ENCODE measurements around the gene PAPPA2. TPM values are rescaled to one million over a fixed set of nuclear protein-coding genes. Genes with fewer than 3 reads are reported as not detected.
"Not testable (repeated sequence)": the region's sequence is repeated elsewhere in the genome, so short reads cannot be mapped to it uniquely, and the experiment has no call there.

PAPPA2 gene
- total RNA-seq, 1 experiment from 2014 or later, result 1.2 TPM

DNA sequence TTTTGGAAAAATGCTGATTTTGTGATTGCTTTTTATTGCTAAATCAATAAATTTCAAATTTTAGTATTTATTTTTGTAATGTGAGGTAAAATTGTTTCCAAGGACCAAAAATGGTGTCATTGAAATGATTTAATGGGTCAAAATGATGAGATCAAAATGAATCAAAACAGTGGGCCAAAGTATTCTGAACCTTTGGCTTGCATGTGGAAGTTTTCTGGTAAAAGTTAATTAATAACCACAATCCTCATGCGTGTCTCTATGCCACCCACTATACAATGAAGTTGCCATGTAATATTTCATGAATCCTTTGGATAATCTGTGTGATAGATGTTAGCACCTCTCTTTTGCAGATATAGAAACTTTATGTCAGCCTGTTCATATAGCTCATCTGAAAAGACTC lies 83.8 kb downstream of the PAPPA2 start:
- Histone ChIP-seq H3K36me3 (no peaks in the 10 kb centered on the region), H3K9me3 (replicated peaks) (no peaks in the 10 kb centered on the region), H3K4me3 (no peak overlapping the region), H3K27ac (no peak overlapping the region), H3K27me3 (replicated peaks) (no peaks in the 10 kb centered on the region), H3K4me1 (replicated peaks) (no peaks in the 10 kb centered on the region)
- no peak for DNase-seq (ENCODE audit: low read depth in 1 of 2, low spot score in 2 of 2)

DNA sequence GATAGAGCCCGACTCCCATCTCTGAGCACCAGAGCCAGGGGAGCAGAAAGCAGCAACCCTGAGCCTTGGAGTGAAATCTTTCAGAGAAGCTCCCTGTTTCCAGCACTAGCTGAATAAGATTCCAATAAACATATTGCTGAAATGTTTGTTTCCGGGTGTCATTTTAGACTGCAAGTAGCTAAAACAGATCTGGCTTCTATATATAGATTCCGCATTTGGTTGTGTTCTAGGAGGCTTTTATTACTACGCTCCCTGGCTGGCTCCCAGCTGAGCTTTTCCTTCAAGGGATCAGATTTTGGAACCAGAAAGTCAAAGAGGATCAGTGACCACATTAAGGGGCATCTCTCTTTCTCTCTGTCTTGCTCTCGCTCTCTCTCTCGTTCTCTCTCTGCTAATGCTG lies 88.2 kb downstream of the PAPPA2 start:
- H3K27ac ChIP-seq, result no peak overlapping the region
- no peak for DNase-seq (ENCODE audit: low read depth in 1 of 2, low spot score in 2 of 2)

DNA sequence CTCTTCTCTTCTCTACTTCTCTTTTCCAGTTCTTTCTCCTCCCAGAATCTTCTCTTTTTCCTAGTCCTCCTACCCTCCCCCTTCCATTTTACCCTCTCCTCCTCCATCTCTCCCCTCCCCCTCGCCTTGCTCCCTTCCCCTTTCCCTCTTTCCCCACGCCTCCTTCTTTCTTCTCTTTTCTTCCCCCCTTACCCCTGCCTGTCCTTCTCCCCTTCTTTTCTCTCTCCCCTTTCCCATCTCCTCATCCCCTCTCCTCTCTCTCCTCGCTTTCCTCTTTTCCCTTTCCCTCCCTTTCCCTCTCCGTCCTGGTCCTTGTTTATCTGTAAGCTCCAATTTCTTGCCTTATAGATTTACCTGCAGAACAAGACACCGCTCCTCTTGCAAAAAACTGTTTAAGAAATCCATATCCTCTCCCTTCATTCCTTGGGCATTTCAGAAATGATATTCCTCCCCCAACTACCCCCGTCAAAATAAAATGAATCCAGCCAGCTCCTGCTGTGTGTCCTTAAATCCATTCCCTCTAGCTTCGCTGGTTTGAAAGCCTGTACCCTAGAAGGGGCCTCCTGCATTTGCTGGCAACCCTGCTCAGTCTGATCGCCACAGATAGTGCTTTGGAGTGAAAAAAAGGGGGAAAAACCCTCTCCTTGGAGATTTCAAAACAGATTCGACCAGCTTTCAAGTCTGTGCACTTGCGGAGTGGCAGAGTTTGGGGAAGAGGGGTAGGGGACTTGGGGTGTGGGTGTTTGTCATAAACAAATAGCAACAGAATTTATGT lies 89.4 kb downstream of the PAPPA2 start:
- no peak for DNase-seq (ENCODE audit: low read depth in 1 of 2, low spot score in 2 of 2)
- H3K36me3 ChIP-seq, result no peaks in the 10 kb centered on the region
- H3K9me3 ChIP-seq (replicated peaks), result no peaks in the 10 kb centered on the region
- H3K4me1 ChIP-seq (replicated peaks), result no peaks in the 10 kb centered on the region
- no peak overlapping the region for H3K4me3 ChIP-seq
- H3K27ac ChIP-seq, result no peak overlapping the region
- no peaks in the 10 kb centered on the region for H3K27me3 ChIP-seq (replicated peaks)

More for the DNA sequence above, 88.2 kb downstream of the PAPPA2 start:
- H3K4me1 ChIP-seq (replicated peaks), result no peaks in the 10 kb centered on the region
- no peaks in the 10 kb centered on the region for H3K9me3 ChIP-seq (replicated peaks)
- no peaks in the 10 kb centered on the region for H3K27me3 ChIP-seq (replicated peaks)
- no peak overlapping the region for H3K4me3 ChIP-seq
- no peaks in the 10 kb centered on the region for H3K36me3 ChIP-seq

DNA sequence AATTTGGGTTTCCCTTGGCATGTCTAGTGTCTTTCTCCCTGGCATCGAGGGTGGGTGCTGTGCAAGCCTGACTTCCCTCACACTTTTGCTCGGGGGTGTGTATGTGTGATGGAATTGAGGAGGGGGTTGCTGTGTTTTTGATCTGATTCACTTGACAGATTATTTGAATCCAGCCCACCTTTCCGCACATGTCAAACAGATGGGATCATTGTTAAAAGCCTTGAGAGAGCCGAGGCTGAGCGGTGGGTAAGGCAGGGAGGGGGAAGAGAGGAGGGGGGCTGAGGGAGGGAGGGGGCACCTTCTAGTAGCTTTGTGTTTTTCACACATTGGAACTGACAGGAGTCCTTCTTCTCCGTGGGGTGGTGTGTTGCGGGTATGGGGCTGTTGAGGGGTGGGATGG lies 90.0 kb downstream of the PAPPA2 start:
- Histone ChIP-seq H3K4me1 (replicated peaks) (no peaks in the 10 kb centered on the region), H3K27me3 (replicated peaks) (0 out of 2 replicates have a peak, but pooled peaks cover 2% of the 10 kb centered on the region), H3K9me3 (replicated peaks) (no peaks in the 10 kb centered on the region), H3K4me3 (no peak overlapping the region), H3K36me3 (no peaks in the 10 kb centered on the region), H3K27ac (no peak overlapping the region)
- DNase-seq (ENCODE audit: low read depth in 1 of 2, low spot score in 2 of 2), result no peak

DNA sequence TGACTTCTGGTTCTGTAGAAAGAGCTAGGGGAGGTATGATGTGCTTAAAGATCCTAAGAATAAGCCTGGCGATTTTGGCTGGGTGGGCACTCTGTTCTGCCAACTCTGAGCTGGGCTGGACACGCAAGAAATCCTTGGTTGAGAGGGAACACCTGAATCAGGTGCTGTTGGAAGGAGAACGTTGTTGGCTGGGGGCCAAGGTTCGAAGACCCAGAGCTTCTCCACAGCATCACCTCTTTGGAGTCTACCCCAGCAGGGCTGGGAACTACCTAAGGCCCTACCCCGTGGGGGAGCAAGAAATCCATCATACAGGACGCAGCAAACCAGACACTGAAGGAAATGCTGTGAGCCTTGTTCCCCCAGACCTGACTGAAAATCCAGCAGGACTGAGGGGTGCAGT lies 93.3 kb downstream of the PAPPA2 start:
- Histone ChIP-seq H3K9me3 (replicated peaks) (no peaks in the 10 kb centered on the region), H3K4me1 (replicated peaks) (no peaks in the 10 kb centered on the region), H3K4me3 (no peak overlapping the region), H3K27me3 (replicated peaks) (peaks cover 2% of the 10 kb centered on the region; the same call in 1 of the 2 replicates), H3K27ac (no peak overlapping the region), H3K36me3 (no peaks in the 10 kb centered on the region)
- no peak for DNase-seq (ENCODE audit: low read depth in 1 of 2, low spot score in 2 of 2)

DNA sequence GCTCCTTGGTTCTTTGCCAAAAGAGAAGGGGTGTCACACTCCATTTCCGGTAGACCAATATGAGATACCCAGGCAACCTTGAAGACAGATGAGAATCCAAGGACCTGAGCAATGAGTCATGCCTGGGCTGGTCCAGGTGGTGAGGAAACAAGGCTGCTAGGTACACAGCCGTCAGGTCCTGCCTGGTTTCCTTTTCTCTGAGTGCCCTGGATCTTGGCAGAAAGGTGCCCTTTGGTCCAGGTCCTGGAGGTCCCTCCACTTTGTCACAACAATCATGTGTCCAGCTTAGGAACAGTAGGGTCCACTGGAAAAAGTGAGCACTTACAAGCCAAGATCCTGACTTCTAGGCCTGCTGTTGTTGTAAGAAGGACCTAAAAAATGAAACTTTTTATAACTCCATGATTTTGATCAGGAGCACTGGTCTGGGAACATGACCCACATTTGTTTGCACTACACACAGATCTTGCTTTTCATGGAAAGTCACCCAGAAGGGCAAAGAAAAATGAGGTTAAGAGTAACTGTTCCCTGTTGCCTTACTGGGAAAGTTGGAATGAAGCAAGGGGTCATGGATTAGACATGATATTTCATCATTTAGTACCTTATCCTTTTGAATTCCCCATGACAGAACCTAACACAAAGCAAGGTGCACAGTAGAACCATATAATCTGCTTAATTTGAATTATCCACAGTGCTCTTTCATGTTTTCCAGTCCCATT lies 94.7 kb downstream of the PAPPA2 start:
- H3K9me3 ChIP-seq (replicated peaks), result no peaks in the 10 kb centered on the region
- DNase-seq (ENCODE audit: low read depth in 1 of 2, low spot score in 2 of 2), result no peak
- no peak overlapping the region for H3K27ac ChIP-seq
- H3K27me3 ChIP-seq (replicated peaks), result peaks cover 2% of the 10 kb centered on the region; the same call in 1 of the 2 replicates
- H3K36me3 ChIP-seq, result no peaks in the 10 kb centered on the region
- no peaks in the 10 kb centered on the region for H3K4me1 ChIP-seq (replicated peaks)
- H3K4me3 ChIP-seq, result no peak overlapping the region

DNA sequence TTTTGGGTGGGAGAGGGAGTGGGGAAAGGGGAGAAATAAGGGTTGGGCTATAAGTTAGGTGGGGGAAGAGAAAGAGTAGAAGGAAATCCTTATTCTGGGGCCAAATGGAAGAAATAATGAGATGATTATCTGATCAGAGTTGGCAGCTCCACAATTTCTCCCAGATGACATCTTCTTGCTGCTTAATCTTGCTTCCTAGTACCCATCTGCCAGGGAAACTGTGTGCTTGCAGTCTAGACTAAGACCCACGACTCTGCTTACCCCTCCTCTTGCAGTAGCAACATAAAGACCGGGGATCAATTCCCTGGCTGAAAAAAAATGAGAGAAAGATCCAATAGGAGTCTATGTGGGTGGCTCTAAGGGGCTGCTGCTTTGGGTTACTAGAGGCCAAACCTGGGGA lies 95.6 kb downstream of the PAPPA2 start:
- no peaks in the 10 kb centered on the region for H3K9me3 ChIP-seq (replicated peaks)
- H3K27ac ChIP-seq, result no peak overlapping the region
- no peaks in the 10 kb centered on the region for H3K4me1 ChIP-seq (replicated peaks)
- peaks cover 2% of the 10 kb centered on the region; the same call in 1 of the 2 replicates for H3K27me3 ChIP-seq (replicated peaks)
- no peaks in the 10 kb centered on the region for H3K36me3 ChIP-seq
- no peak for DNase-seq (ENCODE audit: low read depth in 1 of 2, low spot score in 2 of 2)
- H3K4me3 ChIP-seq, result no peak overlapping the region

DNA sequence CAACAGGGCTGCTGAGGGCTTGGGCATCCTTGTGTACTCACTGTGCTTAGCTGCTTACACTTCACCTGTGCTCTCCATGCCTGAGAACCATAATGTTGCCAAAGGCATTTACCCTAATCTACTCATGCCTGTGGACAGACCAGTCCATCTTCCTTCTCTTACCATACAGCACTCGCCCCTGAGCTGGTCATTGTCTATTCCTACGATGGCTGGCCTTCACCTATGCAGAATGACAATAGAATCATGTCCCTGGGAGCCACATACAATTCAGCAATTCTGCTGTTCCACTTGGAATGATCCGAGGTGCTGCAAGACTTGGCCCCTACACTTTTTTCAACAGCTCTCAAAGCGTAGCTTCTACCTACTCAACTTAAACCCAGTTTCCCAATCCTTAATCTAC lies 96.5 kb downstream of the PAPPA2 start:
- no peaks in the 10 kb centered on the region for H3K4me1 ChIP-seq (replicated peaks)
- H3K27me3 ChIP-seq (replicated peaks), result peaks cover 2% of the 10 kb centered on the region; the same call in 1 of the 2 replicates
- no peak overlapping the region for H3K4me3 ChIP-seq
- H3K36me3 ChIP-seq, result no peaks in the 10 kb centered on the region
- DNase-seq (ENCODE audit: low read depth in 1 of 2, low spot score in 2 of 2), result no peak
- H3K27ac ChIP-seq, result no peak overlapping the region
- no peaks in the 10 kb centered on the region for H3K9me3 ChIP-seq (replicated peaks)

DNA sequence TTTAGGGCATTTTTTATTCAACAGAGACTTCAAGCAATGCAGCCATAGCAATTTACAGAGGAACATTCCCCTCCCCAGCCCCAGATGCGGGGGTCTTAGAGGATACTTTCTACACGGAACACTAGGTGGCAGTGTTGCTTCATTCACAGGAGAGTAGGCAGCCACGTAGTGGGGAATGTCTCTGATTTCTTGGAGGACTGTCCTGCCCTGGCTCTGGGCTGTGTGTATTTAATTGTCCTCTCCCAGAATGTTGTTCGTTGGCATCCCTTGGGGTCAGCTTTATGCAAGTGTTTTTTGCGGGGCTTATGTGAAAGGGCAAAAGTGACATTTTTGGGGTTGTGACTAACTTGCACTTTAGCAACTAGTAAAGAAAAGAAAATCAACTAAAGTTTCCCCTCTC lies 96.9 kb downstream of the PAPPA2 start:
- no peak overlapping the region for H3K27ac ChIP-seq
- H3K4me3 ChIP-seq, result no peak overlapping the region
- no peaks in the 10 kb centered on the region for H3K36me3 ChIP-seq
- DNase-seq (ENCODE audit: low read depth in 1 of 2, low spot score in 2 of 2), result peak; percentile 49 to 60
- H3K27me3 ChIP-seq (replicated peaks), result peaks cover 2% of the 10 kb centered on the region; the same call in 1 of the 2 replicates
- no peaks in the 10 kb centered on the region for H3K9me3 ChIP-seq (replicated peaks)
- no peaks in the 10 kb centered on the region for H3K4me1 ChIP-seq (replicated peaks)

DNA sequence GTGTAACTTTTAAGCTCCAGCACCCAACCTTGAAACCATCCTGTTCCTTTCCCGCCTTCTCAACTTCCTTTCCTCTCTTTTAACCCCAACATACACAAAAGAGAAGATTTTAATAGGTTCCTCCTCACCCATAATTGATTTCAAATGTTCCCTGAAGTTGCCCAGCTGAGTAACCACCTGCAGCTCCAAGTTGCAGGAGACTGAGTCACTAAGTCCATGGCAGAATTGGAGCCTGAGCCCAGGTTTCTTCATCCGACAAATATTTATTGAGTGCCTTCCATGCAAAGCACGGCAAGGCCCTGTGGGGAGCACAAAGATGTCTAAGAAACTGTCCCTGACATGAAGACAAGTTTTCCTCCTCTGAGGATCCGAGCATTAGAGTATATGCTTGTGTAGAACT lies 97.7 kb downstream of the PAPPA2 start:
- no peak overlapping the region for H3K27ac ChIP-seq
- DNase-seq (ENCODE audit: low read depth in 1 of 2, low spot score in 2 of 2), result no peak
- H3K9me3 ChIP-seq (replicated peaks), result no peaks in the 10 kb centered on the region

DNA sequence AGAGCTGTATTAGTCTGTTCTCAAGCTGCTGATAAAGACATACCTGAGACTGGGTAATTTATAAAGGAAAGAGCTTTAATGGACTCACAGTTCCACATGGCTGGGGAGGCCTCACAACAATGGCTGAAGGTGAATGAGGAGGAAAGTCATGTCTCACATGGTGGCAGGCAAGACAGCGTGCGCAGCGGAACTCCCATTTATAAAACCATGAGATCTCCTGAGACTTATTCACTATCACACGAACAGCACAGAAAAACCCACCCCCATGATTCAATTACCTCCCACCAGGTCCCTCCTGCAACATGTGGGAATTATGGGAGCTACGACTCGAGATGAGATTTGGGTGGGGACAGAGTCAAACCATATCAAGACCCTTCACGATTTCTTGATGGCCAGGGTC lies 98.8 kb downstream of the PAPPA2 start:
- H3K27me3 ChIP-seq (replicated peaks); H3K36me3 ChIP-seq; H3K4me3 ChIP-seq; H3K4me1 ChIP-seq (replicated peaks); H3K27ac ChIP-seq; DNase-seq (ENCODE audit: low read depth in 1 of 2, low spot score in 2 of 2); H3K9me3 ChIP-seq (replicated peaks): not testable (repeated sequence)

More for the DNA sequence above, 97.7 kb downstream of the PAPPA2 start:
- H3K27me3 ChIP-seq (replicated peaks), result peaks cover 2% of the 10 kb centered on the region; the same call in 1 of the 2 replicates
- H3K4me1 ChIP-seq (replicated peaks), result no peaks in the 10 kb centered on the region
- no peaks in the 10 kb centered on the region for H3K36me3 ChIP-seq
- no peak overlapping the region for H3K4me3 ChIP-seq

DNA sequence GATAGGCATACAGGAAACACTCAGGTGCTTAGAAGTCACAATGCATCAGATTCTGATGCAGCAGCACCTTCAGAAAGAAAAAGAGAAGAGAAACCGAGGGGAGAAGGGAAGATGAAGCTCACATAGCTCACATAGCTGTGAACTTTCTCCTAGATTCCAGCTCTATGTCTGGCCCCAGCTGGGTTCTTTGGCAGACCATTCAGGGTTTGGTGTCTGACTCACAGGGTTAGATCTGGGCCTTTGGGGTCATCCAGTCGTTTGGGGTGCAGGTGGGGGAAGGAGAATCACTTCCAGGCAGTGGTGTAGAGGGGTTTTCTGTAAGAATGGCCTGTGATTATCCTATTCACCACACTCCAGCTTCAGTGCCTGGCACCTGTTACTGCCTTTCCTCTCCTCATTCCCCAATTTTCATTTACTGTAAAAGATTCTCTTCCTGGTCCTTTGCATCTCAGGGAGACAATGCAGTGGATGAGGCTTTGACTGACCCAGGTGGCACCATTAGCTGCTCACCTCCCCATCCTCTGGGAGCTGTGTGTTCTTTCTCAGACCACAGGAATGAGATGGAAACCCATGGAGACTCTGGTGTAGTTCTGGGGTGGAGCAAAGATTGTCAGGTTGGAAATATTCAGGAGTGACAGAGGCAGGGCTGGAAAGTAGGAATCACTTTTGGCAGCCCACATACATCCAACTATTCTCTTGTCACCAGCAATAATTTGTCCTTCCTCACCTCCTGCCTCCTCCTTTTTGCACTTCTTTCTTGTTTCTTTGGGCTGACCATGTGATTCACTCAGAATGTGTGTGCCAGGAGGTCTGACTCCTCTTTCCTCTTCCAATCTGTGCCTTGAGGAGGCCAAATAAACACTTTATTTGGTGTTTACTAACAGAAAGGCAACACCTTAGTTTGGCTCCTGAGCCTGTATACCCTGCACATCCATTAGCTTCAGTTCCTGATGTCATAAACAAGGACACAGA lies 103.3 kb downstream of the PAPPA2 start:
- Histone ChIP-seq H3K36me3 (no peaks in the 10 kb centered on the region), H3K4me3 (no peak overlapping the region), H3K27ac (no peak overlapping the region), H3K27me3 (replicated peaks) (no peaks in the 10 kb centered on the region), H3K4me1 (replicated peaks) (no peaks in the 10 kb centered on the region), H3K9me3 (replicated peaks) (no peaks in the 10 kb centered on the region)
- no peak for DNase-seq (ENCODE audit: low read depth in 1 of 2, low spot score in 2 of 2)

DNA sequence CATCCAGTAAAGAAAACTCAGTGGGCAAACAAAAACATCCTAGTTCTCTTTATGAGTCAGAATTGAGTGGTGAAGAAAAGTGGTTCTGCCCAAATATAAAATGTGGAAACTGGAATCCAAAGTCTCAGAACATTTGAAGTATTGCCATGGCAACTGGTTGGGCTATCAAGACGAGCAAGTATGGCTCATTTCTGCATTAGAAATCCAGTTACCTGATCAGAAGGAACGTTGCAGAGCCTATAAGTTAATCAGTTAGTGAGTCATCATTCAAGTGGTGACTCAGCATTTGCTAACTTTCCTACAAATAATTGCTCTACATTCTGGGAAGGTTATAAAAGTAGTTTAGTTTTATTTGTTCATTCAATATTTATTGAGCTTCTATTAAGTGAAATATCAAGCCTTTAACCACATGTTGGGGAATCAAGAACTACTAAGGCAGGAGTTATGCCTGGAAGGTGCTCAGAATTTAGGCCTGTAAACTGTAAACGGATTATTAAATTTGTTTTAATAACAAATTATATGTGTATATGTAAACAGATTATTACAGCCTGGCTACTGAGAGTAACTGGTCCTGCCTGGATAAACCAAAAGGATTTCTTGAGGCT lies 104.3 kb downstream of the PAPPA2 start:
- no peaks in the 10 kb centered on the region for H3K27me3 ChIP-seq (replicated peaks)
- H3K4me3 ChIP-seq, result no peak overlapping the region
- no peak overlapping the region for H3K27ac ChIP-seq
- no peaks in the 10 kb centered on the region for H3K36me3 ChIP-seq
- no peak for DNase-seq (ENCODE audit: low read depth in 1 of 2, low spot score in 2 of 2)
- no peaks in the 10 kb centered on the region for H3K4me1 ChIP-seq (replicated peaks)
- H3K9me3 ChIP-seq (replicated peaks), result no peaks in the 10 kb centered on the region
